CD4-positive, alpha-beta T cell treated with Interleukin-21 for 1 hour (primary cell): ENCODE results near the gene TRAF3.
A peak's percentile ranks its signal among the peaks of the same experiment; 100 is the strongest.
"Not testable (repeated sequence)": the region's sequence is repeated elsewhere in the genome, so short reads cannot be mapped to it uniquely, and the experiment has no call there.

ENCODE experiments used
- DNase-seq: peaks from one replicate; pipeline ENCODE4 v3.0.0-alpha.2; 2020

TRAF3 gene

DNA sequence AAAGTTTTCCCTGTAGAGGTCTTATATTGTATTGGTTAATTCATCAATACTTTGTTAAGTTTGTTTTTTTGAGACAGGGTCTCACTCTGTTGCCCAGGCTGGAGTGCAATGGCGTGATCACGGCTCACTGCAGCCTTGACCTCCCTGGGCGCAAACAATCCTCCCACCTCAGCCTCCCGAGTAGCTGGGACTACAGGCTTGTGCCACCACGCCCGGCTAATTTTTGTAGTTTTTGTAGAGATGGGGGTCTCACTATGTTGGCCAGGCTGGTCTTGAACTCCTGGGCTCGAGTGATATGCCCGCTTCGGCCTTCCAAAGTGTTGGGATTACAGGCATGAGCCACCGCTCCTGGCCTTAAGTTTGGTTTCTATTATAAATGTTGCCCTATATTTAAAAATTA is 149.6 kb downstream of the TRAF3 start:
- DNase-seq, result not testable (repeated sequence)

DNA sequence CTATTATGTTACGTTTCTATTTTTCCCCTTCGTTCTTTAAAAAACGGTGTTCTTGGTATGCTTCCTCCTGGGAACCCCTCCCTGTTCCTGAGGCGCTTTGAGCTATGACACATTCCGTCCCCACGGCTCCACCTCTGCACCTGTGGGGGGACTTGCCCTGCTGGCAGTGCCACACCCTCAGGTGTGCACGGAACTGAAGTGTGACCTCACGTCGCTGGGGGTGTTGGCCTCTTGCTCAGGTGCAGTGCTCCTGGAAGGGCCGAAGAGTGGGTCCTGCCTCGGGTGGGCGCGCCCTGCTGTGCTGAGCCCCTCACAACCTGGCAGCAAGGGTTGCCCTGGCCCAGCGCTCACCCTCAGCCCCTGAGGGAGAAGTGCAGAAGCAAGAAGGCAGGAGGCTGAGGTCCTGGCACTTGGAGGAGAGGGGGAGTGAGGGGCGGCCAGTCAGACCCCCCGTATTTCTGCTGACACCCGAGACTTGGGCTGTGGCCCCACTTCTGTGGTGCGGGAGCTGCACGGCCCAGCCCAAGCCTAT is 150.2 kb downstream of the TRAF3 start:
- DNase-seq, result no peak

GRCh38 chr14:102927878-102928411 is 150.7 kb downstream of the TRAF3 start:
- no peak for DNase-seq

DNA sequence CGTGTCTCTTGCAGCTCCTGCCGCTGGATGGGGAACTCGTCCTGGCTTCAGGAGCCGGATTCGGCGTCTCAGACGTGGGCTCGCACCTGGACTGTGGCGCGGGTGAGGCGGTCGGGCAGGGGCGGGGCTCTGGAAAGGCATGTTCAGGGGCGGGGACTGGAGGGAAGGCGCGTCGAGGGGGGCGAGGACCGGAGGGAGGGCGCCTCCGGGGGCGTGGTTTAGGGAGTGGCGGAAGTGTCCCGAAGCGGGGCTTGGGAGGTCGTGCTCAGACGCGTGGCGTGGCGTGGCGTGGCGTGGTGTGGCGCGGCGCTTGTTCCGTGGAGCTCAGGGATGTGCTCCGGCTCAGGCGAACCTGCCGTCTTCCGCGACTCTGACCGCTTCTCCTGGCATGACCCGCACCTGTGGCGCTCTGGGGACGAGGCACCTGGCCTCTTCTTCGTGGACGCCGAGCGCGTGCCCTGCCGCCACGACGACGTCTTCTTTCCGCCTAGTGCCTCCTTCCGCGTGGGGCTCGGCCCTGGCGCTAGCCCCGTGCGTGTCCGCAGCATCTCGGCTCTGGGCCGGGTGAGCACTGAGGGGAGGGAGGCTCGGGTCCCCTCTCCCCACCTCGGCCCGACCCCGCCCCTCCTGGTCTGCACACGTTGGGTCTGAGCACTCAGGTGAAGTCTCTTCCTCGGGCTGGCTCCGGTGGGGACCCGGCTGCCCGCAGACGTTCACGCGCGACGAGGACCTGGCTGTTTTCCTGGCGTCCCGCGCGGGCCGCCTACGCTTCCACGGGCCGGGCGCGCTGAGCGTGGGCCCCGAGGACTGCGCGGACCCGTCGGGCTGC is 151.4 kb downstream of the TRAF3 start:
- peak; percentile 85 for DNase-seq

- no peak for DNase-seq
Observed at GRCh38 chr14:102929241-102930137, 152.2 kb downstream of the TRAF3 start.

- DNase-seq, result no peak
Observed at GRCh38 chr14:102930138-102930752, 153.0 kb downstream of the TRAF3 start.

DNA sequence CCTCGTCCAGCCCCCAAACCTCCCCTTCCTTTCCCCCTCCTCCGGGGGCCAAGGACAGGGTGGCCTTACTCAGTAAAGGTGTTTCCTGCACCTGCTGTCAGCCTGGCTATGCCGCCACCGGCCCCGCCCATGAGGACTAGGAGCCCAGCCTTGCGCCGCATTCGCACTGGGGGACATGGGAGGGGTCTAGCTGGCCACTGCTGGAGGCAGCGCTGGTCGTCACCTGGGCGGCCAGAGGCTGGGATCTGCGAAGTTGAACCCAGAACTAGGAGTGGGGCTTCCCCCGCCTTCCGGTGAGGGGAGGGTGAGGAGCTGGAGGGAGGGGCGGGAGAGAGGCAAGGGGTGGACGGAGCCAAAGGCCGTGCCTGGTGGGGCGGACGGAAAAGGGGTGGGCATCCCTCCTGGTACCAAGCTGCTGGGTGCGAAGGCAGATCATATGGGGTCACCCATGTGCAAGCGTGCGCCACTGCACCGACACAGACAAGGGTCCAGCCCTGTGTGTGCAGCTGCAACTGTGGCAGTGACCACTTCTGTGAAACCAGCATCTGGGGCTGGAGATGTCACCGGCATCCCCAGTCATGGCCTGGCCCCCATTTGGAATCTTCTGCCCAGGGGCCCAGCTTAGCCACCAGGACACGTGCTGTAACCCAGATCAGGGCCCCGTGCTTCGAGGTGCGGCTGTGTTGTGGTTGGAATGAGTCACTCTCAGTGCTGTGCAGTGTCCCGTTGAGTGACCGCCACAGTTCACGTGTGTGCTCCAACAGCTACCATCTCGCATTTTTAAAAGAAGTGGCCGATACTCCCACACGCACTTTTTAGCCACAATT is 153.7 kb downstream of the TRAF3 start:
- no peak for DNase-seq

DNA sequence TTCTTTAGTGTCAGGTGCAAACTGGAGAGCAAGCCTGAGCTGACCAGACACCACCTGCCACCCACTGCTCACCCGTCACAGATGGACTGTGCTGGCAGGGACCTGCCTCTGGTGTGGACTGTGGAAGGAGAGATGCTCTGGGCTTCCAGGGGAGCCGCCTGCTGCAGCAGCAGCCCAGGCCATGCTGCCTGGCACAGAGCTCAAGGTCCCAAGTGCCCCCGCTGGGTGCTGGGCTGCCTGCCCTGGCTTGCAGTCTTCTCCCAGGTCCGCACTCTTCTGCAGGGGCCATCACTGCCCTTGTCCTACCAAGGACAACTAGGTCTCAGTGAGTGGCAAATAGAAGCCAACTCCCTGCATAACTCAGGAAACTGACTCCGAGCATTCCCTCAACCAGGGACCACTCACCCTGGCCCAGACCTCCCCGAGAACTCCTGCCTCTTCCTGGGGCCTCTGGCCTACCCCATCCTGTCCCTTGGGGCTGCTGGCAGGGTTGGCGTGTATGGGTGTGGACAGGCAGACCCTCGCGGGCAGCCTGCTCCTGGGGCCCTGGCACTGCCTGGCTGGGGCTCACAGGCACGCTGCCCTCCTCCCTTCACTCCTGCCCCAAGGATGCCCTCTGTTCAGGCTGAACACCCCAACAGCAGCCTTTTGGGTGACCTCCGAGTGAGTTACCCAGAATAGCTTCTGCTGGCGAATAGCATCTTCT is 154.5 kb downstream of the TRAF3 start:
- no peak for DNase-seq

- DNase-seq, result no peak
Observed at GRCh38 chr14:102932484-102933248, 155.4 kb downstream of the TRAF3 start.

DNA sequence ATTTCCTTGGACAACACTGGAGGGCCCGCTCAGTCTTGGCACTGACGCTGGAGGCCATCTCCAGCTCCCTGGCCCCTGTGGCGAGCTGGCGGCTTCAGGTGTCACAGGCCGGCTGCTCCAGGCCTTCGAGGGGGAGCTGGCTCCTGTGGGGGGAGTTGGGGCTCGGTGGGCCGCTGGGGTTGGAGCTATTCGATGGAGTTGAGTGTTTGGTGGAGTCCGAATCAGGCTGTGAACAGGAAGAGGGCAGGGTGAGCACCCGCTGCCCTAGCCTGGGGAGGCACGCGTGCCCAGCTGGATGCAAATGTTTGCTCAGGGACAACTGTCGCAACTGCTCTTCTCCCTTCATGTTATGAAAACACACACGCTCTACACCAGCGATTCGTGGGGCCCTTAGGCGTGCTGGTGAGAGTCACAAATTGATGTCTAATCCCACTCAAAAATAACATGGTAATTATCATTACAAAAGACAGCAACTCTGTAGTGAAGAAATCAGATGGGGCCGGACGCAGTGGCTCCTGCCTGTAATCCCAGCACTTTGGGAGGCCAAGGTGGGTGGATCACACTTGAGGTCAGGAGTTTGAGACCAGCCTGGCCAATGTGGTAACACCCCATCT is 156.5 kb downstream of the TRAF3 start:
- no peak for DNase-seq

DNA sequence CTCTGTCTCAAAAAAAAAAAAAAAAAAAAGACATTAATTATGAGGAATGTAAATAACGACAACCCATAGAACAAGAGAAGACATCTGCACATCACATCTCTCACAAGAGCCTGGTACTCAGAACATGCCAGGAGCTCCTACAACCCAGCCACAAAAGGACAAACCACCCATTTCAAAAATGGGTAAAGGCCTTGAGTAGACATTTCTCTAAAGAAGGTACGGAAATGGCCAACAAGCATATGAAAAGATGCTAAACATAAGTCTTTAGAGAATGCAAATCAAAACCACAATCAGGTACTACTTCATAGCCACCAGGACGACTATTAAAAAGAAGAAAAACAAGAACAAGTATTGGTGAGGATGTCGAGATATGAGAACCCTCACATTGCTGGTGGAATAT is 158.5 kb downstream of the TRAF3 start:
- DNase-seq, result no peak

GRCh38 chr14:102937331-102938175 is 160.3 kb downstream of the TRAF3 start:
- DNase-seq, result no peak

DNA sequence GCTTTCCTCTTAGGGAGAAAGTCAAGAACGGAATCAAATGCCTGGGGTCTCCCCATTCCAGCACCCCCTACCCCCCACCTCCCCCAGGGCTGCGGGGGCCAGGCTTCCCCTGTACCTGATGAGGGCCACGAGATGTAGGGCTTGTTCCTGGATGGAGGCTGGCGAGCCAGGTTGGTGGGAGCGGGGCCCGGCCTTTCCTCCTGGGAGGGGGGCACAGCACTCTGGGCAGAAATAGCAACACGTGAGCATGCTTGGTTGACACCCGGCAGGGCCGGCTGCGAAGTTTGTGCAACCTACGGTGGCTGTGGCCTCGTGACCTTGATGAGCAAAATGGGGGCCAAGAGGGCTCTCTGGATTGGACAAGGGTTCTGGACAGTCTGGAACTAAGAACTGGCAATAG is 160.9 kb downstream of the TRAF3 start:
- DNase-seq, result no peak

- no peak for DNase-seq
Observed at GRCh38 chr14:102939329-102939728, 162.1 kb downstream of the TRAF3 start.

DNA sequence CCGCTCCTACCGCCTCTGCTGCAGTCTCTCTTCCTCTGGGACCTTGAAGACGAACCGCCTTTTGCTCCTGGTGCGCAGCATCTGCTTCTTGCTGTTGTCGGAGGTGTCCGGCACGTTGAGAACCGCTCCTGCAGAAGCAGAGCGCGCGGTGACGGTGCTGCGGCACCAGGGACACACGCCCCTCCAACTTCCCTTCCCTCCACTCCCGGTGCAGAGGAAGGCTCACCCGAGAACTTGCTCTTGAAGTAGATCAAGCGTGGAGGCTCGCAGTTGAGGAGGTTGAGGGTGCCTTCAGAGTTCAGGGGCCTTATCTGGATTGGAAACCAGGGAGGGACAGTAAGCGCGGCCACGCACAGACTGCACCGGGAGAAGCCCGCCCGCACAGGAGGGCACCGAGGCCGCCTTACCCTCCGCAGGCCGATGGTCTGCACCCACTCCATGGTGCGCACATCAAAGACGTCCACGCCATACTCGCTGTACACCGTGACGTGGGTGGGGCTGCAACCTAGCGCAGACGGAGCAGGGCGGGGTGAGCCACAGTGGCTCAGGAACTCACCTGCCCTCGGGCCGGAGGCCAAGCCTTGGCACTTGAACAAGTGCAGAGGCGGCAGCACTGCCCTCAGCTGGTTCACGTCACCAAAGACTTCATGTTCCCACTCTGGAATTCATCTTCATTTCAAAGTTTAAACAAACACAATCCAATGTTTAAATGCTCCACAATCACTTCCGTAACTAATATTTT is 162.7 kb downstream of the TRAF3 start:
- no peak for DNase-seq

- no peak for DNase-seq
Observed at GRCh38 chr14:102940729-102941362, 163.6 kb downstream of the TRAF3 start.

GRCh38 chr14:102941419-102942011 is 164.3 kb downstream of the TRAF3 start:
- DNase-seq, result no peak
